Lower lobe of right lung (tissue), 2 donors: ENCODE measurements around the gene CELSR1. TPM values are rescaled to one million over a fixed set of nuclear protein-coding genes. Genes with fewer than 3 reads are reported as not detected.
A peak's percentile ranks its signal among the peaks of the same experiment; 100 is the strongest.

Source experiments
- ATAC-seq, 2 donors: fragments of 200-7000 bp; cut with Tn5 transposase; one replicate each; pipeline ENCODE4 v1.9.1; 2020 to 2022; ENCODE audit warnings: mild to moderate bottlenecking in 2 of 2, moderate library complexity in 2 of 2
- DNase-seq: peaks from one replicate; pipeline ENCODE4 v3.0.0-alpha.2; 2020
- H3K27ac ChIP-seq: fragments of 200-600 bp; one replicate; pipeline ENCODE4 v1.8.0; 2022
- H3K27me3 ChIP-seq: fragments of 200-600 bp; one replicate; pipeline ENCODE4 v1.8.0; 2022; ENCODE audit warnings: low read depth
- H3K36me3 ChIP-seq: fragments of 200-600 bp; one replicate; pipeline ENCODE4 v1.8.0; 2022; ENCODE audit warnings: mild to moderate bottlenecking
- H3K4me1 ChIP-seq: fragments of 200-600 bp; one replicate; pipeline ENCODE4 v1.8.0; 2022
- H3K4me3 ChIP-seq: fragments of 200-600 bp; one replicate; pipeline ENCODE4 v1.8.0; 2022; ENCODE audit warnings: mild to moderate bottlenecking
- H3K9me3 ChIP-seq: fragments of 200-600 bp; one replicate; pipeline ENCODE4 v1.8.0; 2022
- CTCF ChIP-seq: fragments of 200-600 bp; IDR thresholded peaks from one replicate; pipeline ENCODE4 v1.8.0; 2022; ENCODE audit warnings: antibody characterized with exemption, mild to moderate bottlenecking
- intact Hi-C: fragments of 100-400 bp; cut with DNase I; formaldehyde crosslinking; loops from one replicate; pipeline ENCODE4 v1.11.0; 2022
- total RNA-seq: library from RNA; stranded (reverse); fragmentation: NEBNext Ultra II Directional; extraction: Animal tissue kit (Norgen Biotek cat#: 25700); gene quantifications from one replicate; pipeline ENCODE4 v1.2.1, GENCODE V29; 2021
- donor health status: DM: no; HTN: yes; CAD: no; lungs with severe emphysema.

CELSR1 gene
- total RNA-seq, 1 donor from 2014 or later: 51.8 TPM

GRCh38 chr22:46348099-46348695 lies 189.2 kb downstream of the CELSR1 start:
- H3K27ac ChIP-seq: no peak overlapping the region
- TF ChIP-seq CTCF: no peak
- ATAC-seq: no peak
- H3K4me1 ChIP-seq: peaks cover 6% of the 10 kb centered on the region
- H3K27me3 ChIP-seq: no peaks in the 10 kb centered on the region
- H3K4me3 ChIP-seq: no peak overlapping the region
- intact Hi-C loops: no loop called here
- H3K36me3 ChIP-seq: peaks cover 100% of the 10 kb centered on the region
- H3K9me3 ChIP-seq: no peaks in the 10 kb centered on the region
- DNase-seq: peak; percentile 38

- Histone ChIP-seq H3K27me3 (no peaks in the 10 kb centered on the region), H3K4me3 (no peak overlapping the region), H3K27ac (no peak overlapping the region), H3K4me1 (peaks cover 4% of the 10 kb centered on the region), H3K9me3 (no peaks in the 10 kb centered on the region), H3K36me3 (peaks cover 100% of the 10 kb centered on the region)
- ATAC-seq: no peak
- peak; percentile 30 for DNase-seq
- TF ChIP-seq CTCF: no peak
- intact Hi-C loops: no loop called here
These were observed 189.8 kb downstream of the CELSR1 start for GRCh38 chr22:46347646-46348045.

- ATAC-seq (peak; percentile 77 to 90), DNase-seq (peak; percentile 53)
- H3K36me3 ChIP-seq: peaks cover 100% of the 10 kb centered on the region
- H3K4me3 ChIP-seq: no peak overlapping the region
- H3K27me3 ChIP-seq: no peaks in the 10 kb centered on the region
- no peaks in the 10 kb centered on the region for H3K4me1 ChIP-seq
- TF ChIP-seq CTCF: no peak
- intact Hi-C loops: no loop called here
- H3K9me3 ChIP-seq: no peaks in the 10 kb centered on the region
- no peak overlapping the region for H3K27ac ChIP-seq
These were observed 190.6 kb downstream of the CELSR1 start for GRCh38 chr22:46346680-46347405.

- no peaks in the 10 kb centered on the region for H3K9me3 ChIP-seq
- peaks cover 81% of the 10 kb centered on the region for H3K36me3 ChIP-seq
- H3K4me3 ChIP-seq: no peak overlapping the region
- intact Hi-C loops: no loop called here
- H3K27ac ChIP-seq: no peak overlapping the region
- ATAC-seq: no peak
- no peaks in the 10 kb centered on the region for H3K27me3 ChIP-seq
- DNase-seq: peak; percentile 36
- TF ChIP-seq CTCF: no peak
- peaks cover 19% of the 10 kb centered on the region for H3K4me1 ChIP-seq
These were observed 196.7 kb downstream of the CELSR1 start for GRCh38 chr22:46340676-46341075.

- H3K9me3 ChIP-seq: no peaks in the 10 kb centered on the region
- H3K4me3 ChIP-seq: no peak overlapping the region
- H3K27ac ChIP-seq: no peak overlapping the region
- peaks cover 21% of the 10 kb centered on the region for H3K4me1 ChIP-seq
- peak; percentile 34 for DNase-seq
- intact Hi-C loops: no loop called here
- no peak for ATAC-seq
- peaks cover 74% of the 10 kb centered on the region for H3K36me3 ChIP-seq
- TF ChIP-seq CTCF: no peak
- H3K27me3 ChIP-seq: no peaks in the 10 kb centered on the region
These were observed 197.5 kb downstream of the CELSR1 start for GRCh38 chr22:46339956-46340355.
